ENCODE results near the gene HLA-DRB1. TPM values are rescaled to one million over a fixed set of nuclear protein-coding genes. Genes with fewer than 3 reads are reported as not detected.

The HLA-DRB1 gene
- total RNA-seq, 1 experiment from 2014 or later = 1.4 TPM

DNA sequence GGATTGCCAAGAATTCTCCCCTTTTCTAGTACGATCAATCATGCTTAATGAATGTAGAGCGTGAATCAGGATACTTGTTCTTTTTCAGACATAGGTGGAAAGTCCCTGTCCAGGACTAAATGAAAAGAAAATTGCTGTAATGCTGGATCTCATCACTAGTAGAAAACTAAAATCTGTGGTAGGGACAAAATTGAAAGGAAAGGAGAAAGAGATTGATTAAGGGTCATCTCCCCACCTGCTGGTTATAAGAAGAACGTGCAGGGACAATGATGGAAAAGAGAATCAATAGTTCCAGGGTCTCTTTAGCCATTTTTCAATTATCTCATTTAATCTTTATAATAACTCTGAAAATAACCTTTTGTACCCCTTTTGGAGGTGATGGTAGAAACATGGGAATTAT, 18.7 kb upstream of the HLA-DRB1 start (continued):
- TF ChIP-seq, protein P1, sequence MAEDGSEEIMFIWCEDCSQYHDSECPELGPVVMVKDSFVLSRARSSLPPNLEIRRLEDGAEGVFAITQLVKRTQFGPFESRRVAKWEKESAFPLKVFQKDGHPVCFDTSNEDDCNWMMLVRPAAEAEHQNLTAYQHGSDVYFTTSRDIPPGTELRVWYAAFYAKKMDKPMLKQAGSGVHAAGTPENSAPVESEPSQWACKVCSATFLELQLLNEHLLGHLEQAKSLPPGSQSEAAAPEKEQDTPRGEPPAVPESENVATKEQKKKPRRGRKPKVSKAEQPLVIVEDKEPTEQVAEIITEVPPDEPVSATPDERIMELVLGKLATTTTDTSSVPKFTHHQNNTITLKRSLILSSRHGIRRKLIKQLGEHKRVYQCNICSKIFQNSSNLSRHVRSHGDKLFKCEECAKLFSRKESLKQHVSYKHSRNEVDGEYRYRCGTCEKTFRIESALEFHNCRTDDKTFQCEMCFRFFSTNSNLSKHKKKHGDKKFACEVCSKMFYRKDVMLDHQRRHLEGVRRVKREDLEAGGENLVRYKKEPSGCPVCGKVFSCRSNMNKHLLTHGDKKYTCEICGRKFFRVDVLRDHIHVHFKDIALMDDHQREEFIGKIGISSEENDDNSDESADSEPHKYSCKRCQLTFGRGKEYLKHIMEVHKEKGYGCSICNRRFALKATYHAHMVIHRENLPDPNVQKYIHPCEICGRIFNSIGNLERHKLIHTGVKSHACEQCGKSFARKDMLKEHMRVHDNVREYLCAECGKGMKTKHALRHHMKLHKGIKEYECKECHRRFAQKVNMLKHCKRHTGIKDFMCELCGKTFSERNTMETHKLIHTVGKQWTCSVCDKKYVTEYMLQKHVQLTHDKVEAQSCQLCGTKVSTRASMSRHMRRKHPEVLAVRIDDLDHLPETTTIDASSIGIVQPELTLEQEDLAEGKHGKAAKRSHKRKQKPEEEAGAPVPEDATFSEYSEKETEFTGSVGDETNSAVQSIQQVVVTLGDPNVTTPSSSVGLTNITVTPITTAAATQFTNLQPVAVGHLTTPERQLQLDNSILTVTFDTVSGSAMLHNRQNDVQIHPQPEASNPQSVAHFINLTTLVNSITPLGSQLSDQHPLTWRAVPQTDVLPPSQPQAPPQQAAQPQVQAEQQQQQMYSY (CRISPR knock-in tag; IDR thresholded peaks at IDR 0.05) = no peak
- TF ChIP-seq ZNF263 (CRISPR knock-in tag; IDR thresholded peaks at IDR 0.05; ENCODE audit: low read depth) (no peak), TCF7 (CRISPR knock-in tag; IDR thresholded peaks at IDR 0.05; ENCODE audit: low read depth) (no peak), ZNF532 (CRISPR knock-in tag; IDR thresholded peaks at IDR 0.05; ENCODE audit: borderline replicate concordance) (no peak), USF1 (CRISPR knock-in tag; IDR thresholded peaks at IDR 0.05) (no peak), SOX15 (CRISPR knock-in tag; IDR thresholded peaks at IDR 0.05) (no peak), MLX (CRISPR knock-in tag; IDR thresholded peaks at IDR 0.05) (no peak), ZNF671 (CRISPR knock-in tag; IDR thresholded peaks at IDR 0.05) (no peak), ESRRA (CRISPR knock-in tag; IDR thresholded peaks at IDR 0.05; ENCODE audit: borderline replicate concordance) (no peak)

DNA sequence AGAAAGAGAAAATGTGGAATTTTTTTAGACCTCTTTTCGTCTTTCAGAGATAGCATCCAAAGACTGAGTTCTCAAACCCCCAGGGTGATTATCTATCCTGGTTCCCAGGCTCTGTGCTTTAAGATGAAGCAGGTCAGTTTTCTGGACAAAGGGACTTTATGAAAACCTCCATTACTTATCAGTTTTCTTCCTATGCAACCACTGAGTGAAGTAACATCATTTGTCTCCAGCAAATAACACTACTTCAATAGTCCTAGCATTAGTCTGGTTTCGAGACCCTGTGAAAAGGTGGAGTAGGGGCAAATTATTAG, 18.3 kb upstream of the HLA-DRB1 start:
- DNase-seq (ENCODE audit: low spot score) = no peak
- TF ChIP-seq SOX15 (CRISPR knock-in tag; IDR thresholded peaks at IDR 0.05) = no peak
- TF ChIP-seq EMX1 (CRISPR knock-in tag; IDR thresholded peaks at IDR 0.05) = no peak
- no peak for TF ChIP-seq ETV6 (CRISPR knock-in tag; IDR thresholded peaks at IDR 0.05)
- TF ChIP-seq USF1 (CRISPR knock-in tag; IDR thresholded peaks at IDR 0.05) = no peak
- TF ChIP-seq HMGXB4 (CRISPR knock-in tag; IDR thresholded peaks at IDR 0.05) = no peak
- TF ChIP-seq E2F4 (CRISPR knock-in tag; IDR thresholded peaks at IDR 0.05; ENCODE audit: borderline replicate concordance, low read depth) = no peak
- no peak for TF ChIP-seq PRRX2 (CRISPR knock-in tag; IDR thresholded peaks at IDR 0.05)
- TF ChIP-seq ZNF532 (CRISPR knock-in tag; IDR thresholded peaks at IDR 0.05; ENCODE audit: borderline replicate concordance) = no peak
- no peak for TF ChIP-seq ESRRA (CRISPR knock-in tag; IDR thresholded peaks at IDR 0.05; ENCODE audit: borderline replicate concordance)
- TF ChIP-seq ZNF425 (CRISPR knock-in tag; conservative IDR thresholded peaks at IDR 0.05) = no peak
- no peak overlapping the region for H3K27ac Mint-ChIP-seq
- H3K9me3 Mint-ChIP-seq = no peaks in the 10 kb centered on the region
- H3K27me3 Mint-ChIP-seq (ENCODE audit: low read depth) = peaks cover 13% of the 10 kb centered on the region
- ATAC-seq = no peak
- POLR2A ChIA-PET = no interaction called here
- no peaks in the 10 kb centered on the region for H3K36me3 Mint-ChIP-seq
- peaks cover 3% of the 10 kb centered on the region for H3K4me1 Mint-ChIP-seq
- CTCF ChIA-PET = no interaction called here
- no peak overlapping the region for H3K4me3 Mint-ChIP-seq
